Measurements from ENCODE around the gene CDIPT.

- TF ChIP-seq, protein P1, sequence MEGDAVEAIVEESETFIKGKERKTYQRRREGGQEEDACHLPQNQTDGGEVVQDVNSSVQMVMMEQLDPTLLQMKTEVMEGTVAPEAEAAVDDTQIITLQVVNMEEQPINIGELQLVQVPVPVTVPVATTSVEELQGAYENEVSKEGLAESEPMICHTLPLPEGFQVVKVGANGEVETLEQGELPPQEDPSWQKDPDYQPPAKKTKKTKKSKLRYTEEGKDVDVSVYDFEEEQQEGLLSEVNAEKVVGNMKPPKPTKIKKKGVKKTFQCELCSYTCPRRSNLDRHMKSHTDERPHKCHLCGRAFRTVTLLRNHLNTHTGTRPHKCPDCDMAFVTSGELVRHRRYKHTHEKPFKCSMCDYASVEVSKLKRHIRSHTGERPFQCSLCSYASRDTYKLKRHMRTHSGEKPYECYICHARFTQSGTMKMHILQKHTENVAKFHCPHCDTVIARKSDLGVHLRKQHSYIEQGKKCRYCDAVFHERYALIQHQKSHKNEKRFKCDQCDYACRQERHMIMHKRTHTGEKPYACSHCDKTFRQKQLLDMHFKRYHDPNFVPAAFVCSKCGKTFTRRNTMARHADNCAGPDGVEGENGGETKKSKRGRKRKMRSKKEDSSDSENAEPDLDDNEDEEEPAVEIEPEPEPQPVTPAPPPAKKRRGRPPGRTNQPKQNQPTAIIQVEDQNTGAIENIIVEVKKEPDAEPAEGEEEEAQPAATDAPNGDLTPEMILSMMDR (IDR thresholded peaks at IDR 0.05; ENCODE audit: poor library complexity) = no peak
- TF ChIP-seq EZH2phosphoT487 (IDR thresholded peaks at IDR 0.05; ENCODE audit: low read depth, severe bottlenecking, unreplicated experiment) (no peak), EZH2 (IDR thresholded peaks at IDR 0.05; ENCODE audit: borderline replicate concordance) (no peak)
Measured at GRCh38 chr16:29892458-29892813, 29.4 kb upstream of the CDIPT start.
